ENCODE measurements around the gene BCLAF3.

BCLAF3 gene

GRCh38 chrX:19990556-19991349, at the start of gene BCLAF3:
TSS of gene BCLAF3 (minus strand) at chrX:19991061. CDS start at chrX:19970264, 20,797 bp downstream.
- DNase-seq = peak; percentile 78

GRCh38 chrX:20038966-20039365, 48.1 kb upstream of the BCLAF3 start:
- no peak for DNase-seq

- DNase-seq = peak; percentile 47
Measured at GRCh38 chrX:20037186-20037585, 46.3 kb upstream of the BCLAF3 start.

- no peak for DNase-seq
Measured at GRCh38 chrX:20032201-20032600, 41.3 kb upstream of the BCLAF3 start.

GRCh38 chrX:20029728-20030127, 38.9 kb upstream of the BCLAF3 start:
- no peak for DNase-seq

- DNase-seq = no peak
Measured at GRCh38 chrX:20028588-20028987, 37.7 kb upstream of the BCLAF3 start.

GRCh38 chrX:20026278-20026677, 35.4 kb upstream of the BCLAF3 start:
- no peak for DNase-seq

- no peak for DNase-seq
Measured at GRCh38 chrX:20019672-20020365, 29.0 kb upstream of the BCLAF3 start.

GRCh38 chrX:20016616-20016945, 25.7 kb upstream of the BCLAF3 start:
- DNase-seq = no peak

GRCh38 chrX:20015945-20016615, 25.2 kb upstream of the BCLAF3 start:
- DNase-seq = no peak

- DNase-seq = no peak
Measured at GRCh38 chrX:20015422-20015821, 24.6 kb upstream of the BCLAF3 start.

- no peak for DNase-seq
Measured at GRCh38 chrX:20011608-20012007, 20.7 kb upstream of the BCLAF3 start.

GRCh38 chrX:20007962-20008622, 17.2 kb upstream of the BCLAF3 start:
- no peak for DNase-seq

- DNase-seq = no peak
Measured at GRCh38 chrX:20005883-20006282, 15.0 kb upstream of the BCLAF3 start.

GRCh38 chrX:20001588-20001987, 10.7 kb upstream of the BCLAF3 start:
- DNase-seq = no peak

GRCh38 chrX:19991350-19991718, 473 bp upstream of the BCLAF3 start:
- DNase-seq = no peak

- DNase-seq = no peak
Measured at GRCh38 chrX:19990151-19990555, 708 bp downstream of the BCLAF3 start.

GRCh38 chrX:19987856-19988255, 3.0 kb downstream of the BCLAF3 start:
- DNase-seq = no peak

GRCh38 chrX:19986531-19986930, 4.3 kb downstream of the BCLAF3 start:
- no peak for DNase-seq

GRCh38 chrX:19981947-19982346, 8.9 kb downstream of the BCLAF3 start:
- no peak for DNase-seq

GRCh38 chrX:19975845-19976244, 15.0 kb downstream of the BCLAF3 start:
- no peak for DNase-seq

- no peak for DNase-seq
Measured at GRCh38 chrX:19972984-19973383, 17.9 kb downstream of the BCLAF3 start.

- DNase-seq = no peak
Measured at GRCh38 chrX:19968276-19968675, 22.6 kb downstream of the BCLAF3 start.

GRCh38 chrX:19966056-19966455, 24.8 kb downstream of the BCLAF3 start:
- DNase-seq = no peak

Data from MV-4-11 (cell line).